ENCODE measurements around the gene SCYGR6. TPM values are rescaled to one million over a fixed set of nuclear protein-coding genes. Genes with fewer than 3 reads are reported as not detected.

The SCYGR6 gene
- total and polyA plus RNA-seq, 9 of the 15 experiments (the other 6 are each of a cell fraction or from before 2014, with no cell fraction given): not detected

DNA sequence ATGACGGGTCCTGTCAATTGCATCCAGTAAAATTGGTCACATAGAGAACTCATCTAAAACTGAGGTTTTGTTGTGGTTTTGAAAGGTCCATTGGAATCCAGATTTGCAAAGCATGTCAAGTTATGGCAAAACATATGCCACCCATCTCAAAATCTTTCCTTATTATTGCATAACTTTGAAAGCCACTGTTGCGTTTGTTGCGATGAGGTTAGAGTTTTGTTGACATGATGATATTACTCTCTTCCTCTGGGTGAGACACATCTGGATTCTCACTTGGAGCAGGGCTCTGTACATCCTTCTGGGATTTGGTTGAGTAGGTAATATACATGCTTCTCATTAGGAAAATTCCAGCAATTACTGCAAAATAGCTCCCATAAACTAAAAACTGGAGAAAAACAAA, 37.4 kb downstream of the SCYGR6 start:
- Histone ChIP-seq H3K9me1 (ENCODE audit: control insufficient read depth, insufficient read depth, low read length) (no peaks in the 10 kb centered on the region), H3K36me3 (ENCODE audit: control insufficient read depth, insufficient read depth, low read length) (no peaks in the 10 kb centered on the region), H3K27ac (ENCODE audit: extremely low read depth, low read depth, low read length) (no peak overlapping the region), H3K9me3 (replicated peaks; ENCODE audit: control insufficient read depth, insufficient read depth, low read depth, low read length) (no peaks in the 10 kb centered on the region), H3K79me2 (ENCODE audit: control insufficient read depth, insufficient read depth, low read length) (no peaks in the 10 kb centered on the region), H3K4me3 (no peak overlapping the region), H3K4me2 (ENCODE audit: insufficient read depth, low read length) (no peak overlapping the region), H3K4me1 (replicated peaks in 1 of 2; ENCODE audit: control insufficient read depth in 2 of 2, insufficient read depth in 2 of 2, low read length in 2 of 2) (no peaks in the 10 kb centered on the region), H3K27me3 (ENCODE audit: control insufficient read depth in 2 of 2, insufficient read depth in 2 of 2, low read length in 2 of 2) (no peaks in the 10 kb centered on the region), H2AFZ (ENCODE audit: low read depth, low read length) (no peak overlapping the region), H4K20me1 (replicated peaks; ENCODE audit: control insufficient read depth, insufficient read depth, low read length) (no peaks in the 10 kb centered on the region), H3K9ac (ENCODE audit: insufficient read depth in 1 of 2, low read depth in 2 of 2, low read length in 2 of 2) (no peak overlapping the region)
- BruUV-seq (replicated peaks): no TSS peak
- FAIRE-seq: no peak
- TF ChIP-seq, protein P1, sequence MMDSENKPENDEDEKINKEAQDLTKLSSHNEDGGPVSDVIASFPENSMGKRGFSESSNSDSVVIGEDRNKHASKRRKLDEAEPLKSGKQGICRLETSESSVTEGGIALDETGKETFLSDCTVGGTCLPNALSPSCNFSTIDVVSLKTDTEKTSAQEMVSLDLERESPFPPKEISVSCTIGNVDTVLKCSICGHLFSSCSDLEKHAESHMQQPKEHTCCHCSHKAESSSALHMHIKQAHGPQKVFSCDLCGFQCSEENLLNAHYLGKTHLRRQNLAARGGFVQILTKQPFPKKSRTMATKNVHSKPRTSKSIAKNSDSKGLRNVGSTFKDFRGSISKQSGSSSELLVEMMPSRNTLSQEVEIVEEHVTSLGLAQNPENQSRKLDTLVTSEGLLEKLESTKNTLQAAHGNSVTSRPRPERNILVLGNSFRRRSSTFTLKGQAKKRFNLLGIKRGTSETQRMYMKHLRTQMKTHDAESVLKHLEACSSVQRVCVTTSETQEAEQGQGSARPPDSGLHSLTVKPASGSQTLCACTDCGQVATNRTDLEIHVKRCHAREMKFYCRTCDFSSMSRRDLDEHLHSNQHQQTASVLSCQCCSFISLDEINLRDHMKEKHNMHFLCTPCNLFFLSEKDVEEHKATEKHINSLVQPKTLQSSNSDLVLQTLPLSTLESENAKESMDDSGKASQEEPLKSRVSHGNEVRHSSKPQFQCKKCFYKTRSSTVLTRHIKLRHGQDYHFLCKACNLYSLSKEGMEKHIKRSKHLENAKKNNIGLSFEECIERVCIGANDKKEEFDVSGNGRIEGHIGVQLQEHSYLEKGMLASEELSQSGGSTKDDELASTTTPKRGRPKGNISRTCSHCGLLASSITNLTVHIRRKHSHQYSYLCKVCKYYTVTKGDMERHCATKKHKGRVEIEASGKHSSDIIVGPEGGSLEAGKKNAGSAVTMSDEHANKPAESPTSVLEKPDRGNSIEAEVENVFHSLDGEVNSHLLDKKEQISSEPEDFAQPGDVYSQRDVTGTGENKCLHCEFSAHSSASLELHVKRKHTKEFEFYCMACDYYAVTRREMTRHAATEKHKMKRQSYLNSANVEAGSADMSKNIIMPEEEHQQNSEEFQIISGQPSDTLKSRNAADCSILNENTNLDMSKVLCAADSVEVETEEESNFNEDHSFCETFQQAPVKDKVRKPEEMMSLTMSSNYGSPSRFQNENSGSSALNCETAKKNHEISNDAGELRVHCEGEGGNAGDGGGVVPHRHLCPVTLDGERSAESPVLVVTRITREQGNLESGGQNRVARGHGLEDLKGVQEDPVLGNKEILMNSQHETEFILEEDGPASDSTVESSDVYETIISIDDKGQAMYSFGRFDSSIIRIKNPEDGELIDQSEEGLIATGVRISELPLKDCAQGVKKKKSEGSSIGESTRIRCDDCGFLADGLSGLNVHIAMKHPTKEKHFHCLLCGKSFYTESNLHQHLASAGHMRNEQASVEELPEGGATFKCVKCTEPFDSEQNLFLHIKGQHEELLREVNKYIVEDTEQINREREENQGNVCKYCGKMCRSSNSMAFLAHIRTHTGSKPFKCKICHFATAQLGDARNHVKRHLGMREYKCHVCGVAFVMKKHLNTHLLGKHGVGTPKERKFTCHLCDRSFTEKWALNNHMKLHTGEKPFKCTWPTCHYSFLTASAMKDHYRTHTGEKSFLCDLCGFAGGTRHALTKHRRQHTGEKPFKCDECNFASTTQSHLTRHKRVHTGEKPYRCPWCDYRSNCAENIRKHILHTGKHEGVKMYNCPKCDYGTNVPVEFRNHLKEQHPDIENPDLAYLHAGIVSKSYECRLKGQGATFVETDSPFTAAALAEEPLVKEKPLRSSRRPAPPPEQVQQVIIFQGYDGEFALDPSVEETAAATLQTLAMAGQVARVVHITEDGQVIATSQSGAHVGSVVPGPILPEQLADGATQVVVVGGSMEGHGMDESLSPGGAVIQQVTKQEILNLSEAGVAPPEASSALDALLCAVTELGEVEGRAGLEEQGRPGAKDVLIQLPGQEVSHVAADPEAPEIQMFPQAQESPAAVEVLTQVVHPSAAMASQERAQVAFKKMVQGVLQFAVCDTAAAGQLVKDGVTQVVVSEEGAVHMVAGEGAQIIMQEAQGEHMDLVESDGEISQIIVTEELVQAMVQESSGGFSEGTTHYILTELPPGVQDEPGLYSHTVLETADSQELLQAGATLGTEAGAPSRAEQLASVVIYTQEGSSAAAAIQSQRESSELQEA (IDR thresholded peaks at IDR 0.05; ENCODE audit: low read depth): no peak
- TF ChIP-seq KDM2B (CRISPR knock-in tag; IDR thresholded peaks at IDR 0.05) (no peak), ZNF184 (CRISPR knock-in tag; IDR thresholded peaks at IDR 0.05) (no peak), MIER1 (IDR thresholded peaks at IDR 0.05; ENCODE audit: low read depth) (no peak), CCNT2 (IDR thresholded peaks at IDR 0.05; ENCODE audit: borderline replicate concordance, extremely low read depth, insufficient read length, low read depth, low read length) (no peak), HNRNPH1 (optimal IDR thresholded peaks at IDR 0.05; ENCODE audit: low read depth, low read length) (no peak), YY1 (IDR thresholded peaks at IDR 0.05; ENCODE audit: borderline replicate concordance in 1 of 3, control insufficient read depth in 1 of 3, extremely low read depth in 1 of 3, insufficient read depth in 3 of 3, insufficient read length in 1 of 3, insufficient replicate concordance in 2 of 3, low read depth in 1 of 3, low read length in 2 of 3) (no peak), CBX8 (IDR thresholded peaks at IDR 0.05; ENCODE audit: borderline replicate concordance, extremely low read depth, low read depth, low read length, poor library complexity, severe bottlenecking) (no peak), BCL6 (CRISPR knock-in tag; IDR thresholded peaks at IDR 0.05) (no peak)
- TF ChIP-seq, protein P2, sequence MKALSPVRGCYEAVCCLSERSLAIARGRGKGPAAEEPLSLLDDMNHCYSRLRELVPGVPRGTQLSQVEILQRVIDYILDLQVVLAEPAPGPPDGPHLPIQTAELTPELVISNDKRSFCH (CRISPR knock-in tag; IDR thresholded peaks at IDR 0.05): no peak
- TF ChIP-seq, protein P2 (tag; IDR thresholded peaks at IDR 0.05): no peak
- TF ChIP-seq, protein P3, sequence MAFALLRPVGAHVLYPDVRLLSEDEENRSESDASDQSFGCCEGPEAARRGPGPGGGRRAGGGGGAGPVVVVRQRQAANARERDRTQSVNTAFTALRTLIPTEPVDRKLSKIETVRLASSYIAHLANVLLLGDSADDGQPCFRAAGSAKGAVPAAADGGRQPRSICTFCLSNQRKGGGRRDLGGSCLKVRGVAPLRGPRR (CRISPR knock-in tag; IDR thresholded peaks at IDR 0.05): no peak
- intact Hi-C loops (cut with micrococcal nuclease) (no loop called here), in situ Hi-C loops (cut with MboI) (no loop called here)
- POLR2A ChIA-PET: no interaction called here
- 0% methylated on average over 2 of the region's 3 CpGs for WGBS (ENCODE audit: insufficient coverage, low coverage, missing lambda C conversion rate)
- ATAC-seq: no peak
- CTCF ChIA-PET (ENCODE audit: low intra/inter-chr PET ratio): no interaction called here
- no peak for DNase-seq (ENCODE audit: extremely low read depth in 1 of 4, low spot score in 3 of 4)

Measured in K562 (cell line).